Right renal cortex interstitium (tissue), 3 donors: ENCODE data around the gene GNAO1. TPM values are rescaled to one million over a fixed set of nuclear protein-coding genes. Genes with fewer than 3 reads are reported as not detected.
"Not testable (repeated sequence)": the region's sequence is repeated elsewhere in the genome, so short reads cannot be mapped to it uniquely, and the experiment has no call there.

Experiments used
- DNase-seq, 3 donors: peaks; one replicate each; pipeline ENCODE4 v3.0.0-alpha.2; 2013; ENCODE audit warnings: low read depth in 3 of 3, low spot score in 2 of 3
- polyA plus RNA-seq, 3 donors: library from polyadenylated mRNA; unstranded; fragments of 120-200 nt; gene quantifications; one replicate each; pipeline ENCODE4 v1.2.1, GENCODE V29; 2013; ENCODE audit not compliant: insufficient read length in 3 of 3

Gene GNAO1
- polyA plus RNA-seq, 3 donors: 4.0 to 6.1 (median 5.0) TPM

DNA sequence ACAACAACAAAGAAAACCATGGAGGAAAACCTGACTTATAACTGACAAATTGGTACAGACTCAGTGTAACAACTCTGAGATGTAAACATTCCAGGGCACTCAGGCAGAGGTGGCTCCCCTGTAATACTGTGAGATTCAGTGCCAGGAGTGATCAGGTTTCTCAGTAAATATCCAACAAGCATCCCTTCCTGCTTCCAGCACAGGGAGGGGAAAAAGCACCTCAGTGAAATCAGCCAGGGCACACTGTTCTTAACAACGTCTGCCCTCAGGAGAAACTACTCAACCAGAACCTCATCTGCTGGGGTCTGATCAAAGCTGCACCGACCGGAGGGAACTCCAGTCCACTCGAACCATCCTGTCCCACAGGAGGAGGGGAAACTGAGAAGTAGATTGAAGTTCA lies 181.7 kb downstream of the GNAO1 start:
- DNase-seq: peak in 1 of 3 donors; percentile 58

DNA sequence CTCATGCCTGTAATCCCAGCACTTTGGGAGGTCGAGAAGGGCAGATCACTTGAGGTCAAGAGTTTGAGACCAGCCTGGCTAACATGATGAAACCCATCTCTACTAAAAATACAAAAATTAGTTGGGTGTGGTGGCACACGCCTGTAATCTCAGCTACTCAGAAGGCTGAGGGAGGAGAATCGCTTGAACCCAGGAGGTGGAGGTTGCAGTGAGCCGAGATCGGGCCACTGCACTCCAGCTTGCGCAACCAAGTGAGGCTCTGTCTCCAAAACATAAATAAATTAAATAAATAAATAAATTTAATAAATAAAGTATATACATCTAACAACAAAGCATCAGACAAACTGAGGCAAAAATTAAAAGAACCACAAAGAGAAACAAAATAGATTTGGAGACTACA lies 184.5 kb downstream of the GNAO1 start:
- DNase-seq: not testable (repeated sequence)

- DNase-seq: not testable (repeated sequence)
Measured at GRCh38 chr16:56379044-56379443, 187.8 kb downstream of the GNAO1 start.

GRCh38 chr16:56380778-56381485 lies 189.6 kb downstream of the GNAO1 start:
- not testable (repeated sequence) for DNase-seq

- DNase-seq: no peak
Measured at GRCh38 chr16:56382459-56382858, 191.2 kb downstream of the GNAO1 start.

- no peak for DNase-seq
Measured at GRCh38 chr16:56382901-56383355, 191.6 kb downstream of the GNAO1 start.

DNA sequence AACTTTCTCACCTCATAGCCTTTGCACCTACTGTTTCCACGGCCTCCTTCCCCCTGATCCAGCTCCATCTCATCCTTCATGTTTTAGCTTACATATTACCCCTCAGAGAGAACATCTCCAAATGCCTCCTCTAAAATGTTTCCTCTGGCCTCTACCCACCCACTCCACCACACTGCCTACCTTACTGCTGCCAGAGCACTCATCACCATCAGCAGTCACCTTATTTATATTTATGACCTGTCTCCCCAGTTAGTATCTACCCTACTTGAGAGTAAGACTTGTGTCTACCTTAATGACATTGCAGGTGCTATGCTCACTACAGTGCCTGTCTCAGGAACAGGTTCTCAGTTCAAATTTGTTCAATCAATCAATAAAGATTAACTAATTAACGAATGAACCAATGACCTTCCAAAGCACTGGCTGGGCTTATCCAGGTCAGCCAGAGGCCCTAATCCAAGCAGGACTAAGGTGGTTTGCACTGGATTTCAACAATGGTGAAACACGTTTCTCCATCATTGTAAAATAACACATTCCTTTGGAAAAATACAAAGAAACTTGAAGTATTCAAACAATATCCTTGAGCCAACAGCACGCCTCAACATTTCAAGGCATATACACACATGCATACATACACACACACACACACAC lies 192.9 kb downstream of the GNAO1 start:
- DNase-seq: no peak

- DNase-seq: no peak
Measured at GRCh38 chr16:56387396-56387795, 196.1 kb downstream of the GNAO1 start.

- no peak for DNase-seq
Measured at GRCh38 chr16:56388209-56388608, 196.9 kb downstream of the GNAO1 start.

GRCh38 chr16:56389554-56389953 lies 198.3 kb downstream of the GNAO1 start:
- no peak for DNase-seq

- DNase-seq: not testable (repeated sequence)
Measured at GRCh38 chr16:56396724-56397123, 205.4 kb downstream of the GNAO1 start.

GRCh38 chr16:56399047-56399446 lies 207.8 kb downstream of the GNAO1 start:
- DNase-seq: no peak

- DNase-seq: no peak
Measured at GRCh38 chr16:56399486-56399885, 208.2 kb downstream of the GNAO1 start.

GRCh38 chr16:56400458-56400857 lies 209.2 kb downstream of the GNAO1 start:
- no peak for DNase-seq

DNA sequence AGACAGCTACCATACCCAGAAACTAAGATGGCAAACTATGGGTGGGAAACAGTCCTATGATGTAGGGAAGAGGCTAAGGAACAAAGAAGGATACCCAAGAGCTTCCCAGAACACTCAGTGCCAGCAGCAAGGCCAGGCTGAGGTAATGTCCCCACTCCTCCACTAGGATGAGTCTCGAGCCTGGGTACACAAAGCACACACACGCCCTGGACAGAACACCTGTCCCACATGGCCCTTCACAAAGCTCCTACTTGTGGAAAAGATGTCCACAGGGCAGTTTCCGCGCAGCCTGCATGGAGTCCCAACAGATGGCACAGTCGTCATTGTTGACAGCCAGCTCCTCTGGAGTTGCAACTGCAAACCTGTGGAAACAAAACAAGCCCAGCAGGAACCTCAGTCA lies 210.2 kb downstream of the GNAO1 start:
- no peak for DNase-seq

DNA sequence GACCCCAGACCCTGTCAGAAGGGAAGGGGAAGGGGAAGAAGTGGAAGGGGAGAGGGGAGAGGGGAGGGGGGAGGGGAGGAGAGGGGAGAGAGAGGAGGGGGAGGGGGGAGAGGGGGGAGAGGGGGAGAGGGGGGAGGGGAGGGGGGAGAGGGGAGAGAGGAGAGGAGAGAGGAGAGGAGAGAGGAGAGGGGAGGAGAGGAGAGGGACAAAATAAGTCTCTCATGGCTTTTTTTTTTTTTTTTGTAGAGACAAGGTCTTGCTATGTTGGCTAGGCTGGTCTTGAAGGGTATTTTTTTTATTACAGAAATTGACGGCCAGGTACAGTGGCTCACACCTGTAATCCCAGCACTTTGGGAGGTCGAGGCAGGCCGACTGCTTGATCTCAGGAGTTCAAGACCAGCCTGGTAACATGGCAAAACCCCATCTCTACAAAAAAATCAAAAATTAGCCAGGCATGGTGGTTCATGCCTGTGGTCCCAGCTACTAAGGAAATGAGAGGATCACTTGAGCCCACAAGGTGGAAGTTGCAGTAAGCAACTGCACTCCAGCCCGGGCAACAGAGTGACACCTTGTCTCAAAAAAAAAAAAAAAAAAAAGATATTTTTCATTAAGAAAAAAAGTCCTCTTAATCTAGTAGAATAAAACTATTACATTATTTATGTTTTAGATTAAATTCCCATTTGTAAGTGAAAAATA lies 214.8 kb downstream of the GNAO1 start:
- no peak for DNase-seq

Other genes starting within 250 kb of the GNAO1 start
- gene AMFR, start 234.1 kb downstream of the GNAO1 start, polyA plus RNA-seq: 100 to 1,000 TPM; 147 to 150 (median 149) TPM